ENCODE measurements around the gene CCR5AS.
"Not testable (repeated sequence)": the region's sequence is repeated elsewhere in the genome, so short reads cannot be mapped to it uniquely, and the experiment has no call there.

CCR5AS gene

GRCh38 chr3:46405301-46406019, 1.4 kb downstream of the CCR5AS start:
- no peak for DNase-seq (ENCODE audit: low read depth in 3 of 3, low spot score in 1 of 3)

GRCh38 chr3:46402902-46403301, 4.0 kb downstream of the CCR5AS start:
- DNase-seq (ENCODE audit: low read depth in 3 of 3, low spot score in 1 of 3), result not testable (repeated sequence)

GRCh38 chr3:46401579-46401978, 5.3 kb downstream of the CCR5AS start:
- no peak for DNase-seq (ENCODE audit: low read depth in 3 of 3, low spot score in 1 of 3)

- DNase-seq (ENCODE audit: low read depth in 3 of 3, low spot score in 1 of 3), result no peak
Observed at GRCh38 chr3:46400846-46401245, 6.0 kb downstream of the CCR5AS start.

GRCh38 chr3:46400000-46400734, 6.7 kb downstream of the CCR5AS start:
- no peak for DNase-seq (ENCODE audit: low read depth in 3 of 3, low spot score in 1 of 3)

- DNase-seq (ENCODE audit: low read depth in 3 of 3, low spot score in 1 of 3), result no peak
Observed at GRCh38 chr3:46399557-46399956, 7.3 kb downstream of the CCR5AS start.

- DNase-seq (ENCODE audit: low read depth in 3 of 3, low spot score in 1 of 3), result no peak
Observed at GRCh38 chr3:46399098-46399497, 7.8 kb downstream of the CCR5AS start.

GRCh38 chr3:46398186-46398955, 8.5 kb downstream of the CCR5AS start:
- DNase-seq (ENCODE audit: low read depth in 3 of 3, low spot score in 1 of 3), result no peak

GRCh38 chr3:46397111-46397510, 9.8 kb downstream of the CCR5AS start:
- no peak for DNase-seq (ENCODE audit: low read depth in 3 of 3, low spot score in 1 of 3)

GRCh38 chr3:46395766-46396530, 10.9 kb downstream of the CCR5AS start:
- DNase-seq (ENCODE audit: low read depth in 3 of 3, low spot score in 1 of 3), result no peak

- DNase-seq (ENCODE audit: low read depth in 3 of 3, low spot score in 1 of 3), result no peak
Observed at GRCh38 chr3:46395210-46395661, 11.6 kb downstream of the CCR5AS start.

GRCh38 chr3:46393554-46394434, 13.1 kb downstream of the CCR5AS start:
- no peak for DNase-seq (ENCODE audit: low read depth in 3 of 3, low spot score in 1 of 3)

- DNase-seq (ENCODE audit: low read depth in 3 of 3, low spot score in 1 of 3), result no peak
Observed at GRCh38 chr3:46393011-46393410, 13.9 kb downstream of the CCR5AS start.

- not testable (repeated sequence) for DNase-seq (ENCODE audit: low read depth in 3 of 3, low spot score in 1 of 3)
Observed at GRCh38 chr3:46391526-46391925, 15.3 kb downstream of the CCR5AS start.

- no peak for DNase-seq (ENCODE audit: low read depth in 3 of 3, low spot score in 1 of 3)
Observed at GRCh38 chr3:46389306-46389705, 17.6 kb downstream of the CCR5AS start.

- DNase-seq (ENCODE audit: low read depth in 3 of 3, low spot score in 1 of 3), result not testable (repeated sequence)
Observed at GRCh38 chr3:46388847-46389246, 18.0 kb downstream of the CCR5AS start.

- DNase-seq (ENCODE audit: low read depth in 3 of 3, low spot score in 1 of 3), result no peak
Observed at GRCh38 chr3:46386205-46386604, 20.7 kb downstream of the CCR5AS start.

- DNase-seq (ENCODE audit: low read depth in 3 of 3, low spot score in 1 of 3), result no peak
Observed at GRCh38 chr3:46383951-46384330, 22.9 kb downstream of the CCR5AS start.

GRCh38 chr3:46383211-46383950, 23.5 kb downstream of the CCR5AS start:
- no peak for DNase-seq (ENCODE audit: low read depth in 3 of 3, low spot score in 1 of 3)

Measured in stimulated activated CD4-positive, alpha-beta T cell treated with anti-CD3 and anti-CD28 coated beads, TNF-alpha, amount 100 ng/mL, for 1 hour (primary cell).